GM12878 (cell line): ENCODE results near the gene UGT2A1. TPM values are rescaled to one million over a fixed set of nuclear protein-coding genes. Genes with fewer than 3 reads are reported as not detected.

Experiments used
- ATAC-seq: fragments of 200-7000 bp; cut with Tn5 transposase; 3 replicates; pipeline ENCODE4 v1.9.1; 2020; ENCODE audit warnings: mild to moderate bottlenecking, moderate library complexity
- BruUV-seq: library from RNA; stranded (reverse); fragments of 400-500 nt; replicated peaks from 2 replicates; lab custom pipeline; 2021; lab: Mats Ljungman, UMichigan
- CTCF ChIA-PET: fragments of 300-600 bp; sonication (Branson Sonifier 250); formaldehyde crosslinking; extraction: SDS; loops from one replicate; lab custom pipeline; 2021; ENCODE audit warnings: inconsistent platforms; lab: Yijun Ruan, JAX
- POLR2A ChIA-PET: fragments of 350-600 bp; formaldehyde crosslinking; extraction: SDS; loops from one replicate; lab custom pipeline; 2021; ENCODE audit warnings: inconsistent platforms; lab: Charles Lee
- RAD21 ChIA-PET: fragments of 300-600 bp; sonication (Branson Sonifier 250); formaldehyde crosslinking; loops from one replicate; lab custom pipeline; 2023; ENCODE audit warnings: antibody characterized with exemption; ENCODE audit not compliant: unreplicated experiment; lab: Charles Lee
- SMC1A ChIA-PET: fragments of 300-600 bp; sonication (Branson Sonifier 250); formaldehyde crosslinking; loops from one replicate; lab custom pipeline; 2023; ENCODE audit not compliant: unreplicated experiment, uncharacterized antibody; lab: Charles Lee
- DNase-seq: peaks from one replicate; pipeline ENCODE4 v3.0.0-alpha.2; 2011; ENCODE audit warnings: low read depth, low spot score
- FAIRE-seq: peaks from 3 replicates; lab custom pipeline; 2011; peaks lifted over from hg19 to GRCh38; lab: Jason Lieb, UNC
- H2AFZ ChIP-seq: 2 replicates; pipeline ENCODE4 v1.6.0; 2011; ENCODE audit warnings: low read depth, low read length, control low read depth; ENCODE audit not compliant: control insufficient read depth
- H3K27ac ChIP-seq: 2 replicates; pipeline ENCODE4 v1.5.1; 2011; ENCODE audit warnings: control low read depth; ENCODE audit not compliant: control insufficient read depth, insufficient read depth
- H3K27me3 ChIP-seq, 2 experiments: replicated peaks in 1 of 2; 2 replicates each; pipeline versions ENCODE4 v1.6.0 to v1.6.1; 2011; ENCODE audit warnings: low read length in 1 of 2; ENCODE audit not compliant: control insufficient read depth in 2 of 2, insufficient read depth in 2 of 2
- H3K36me3 ChIP-seq, 2 experiments: 2 replicates each; pipeline ENCODE4 v1.5.1; 2011; ENCODE audit warnings: low read length in 1 of 2; ENCODE audit not compliant: control insufficient read depth in 2 of 2, insufficient read depth in 2 of 2
- H3K4me1 ChIP-seq: 2 replicates; pipeline ENCODE4 v1.6.1; 2011; ENCODE audit warnings: mild to moderate bottlenecking, low read length, moderate library complexity, mixed read lengths; ENCODE audit not compliant: control insufficient read depth, insufficient read depth
- H3K4me2 ChIP-seq: 2 replicates; pipeline ENCODE4 v1.6.0; 2011; ENCODE audit warnings: control low read depth; ENCODE audit not compliant: control insufficient read depth, insufficient read depth
- H3K4me3 ChIP-seq: fragments of 200-600 bp; sonication (generic); 2 replicates; pipeline ENCODE4 v1.5.1; 2016
- H3K79me2 ChIP-seq: 2 replicates; pipeline ENCODE4 v1.6.0; 2011; ENCODE audit warnings: low read length; ENCODE audit not compliant: control insufficient read depth, insufficient read depth
- H3K9ac ChIP-seq: 2 replicates; pipeline ENCODE4 v1.8.0; 2011; ENCODE audit warnings: low read length, control low read depth, mixed read lengths; ENCODE audit not compliant: control insufficient read depth, insufficient read depth
- H3K9me3 ChIP-seq: replicated peaks from 3 replicates; pipeline ENCODE4 v1.5.1; 2011; ENCODE audit warnings: mild to moderate bottlenecking, low read length; ENCODE audit not compliant: control insufficient read depth, insufficient read depth
- H4K20me1 ChIP-seq: 2 replicates; pipeline ENCODE4 v1.6.0; 2011; ENCODE audit not compliant: control insufficient read depth, insufficient read depth
- KAT2A ChIP-seq: conservative IDR thresholded peaks from 2 replicates; pipeline ENCODE4 v1.6.1; 2011; ENCODE audit warnings: low read depth, low read length; ENCODE audit not compliant: control insufficient read depth
- RAD21 ChIP-seq: IDR thresholded peaks from 2 replicates; pipeline ENCODE4 v1.6.1; 2011; ENCODE audit warnings: mild to moderate bottlenecking, low read depth, low read length, moderate library complexity; ENCODE audit not compliant: insufficient read depth
- RAD51 ChIP-seq: fragments of 450-650 bp; IDR thresholded peaks from 2 replicates; pipeline ENCODE4 v1.6.1; 2016; ENCODE audit warnings: moderate library complexity, mild to moderate bottlenecking, inconsistent platforms
- SPI1 ChIP-seq: IDR thresholded peaks from 2 replicates; pipeline ENCODE4 v1.6.1; 2011; ENCODE audit warnings: low read depth, mild to moderate bottlenecking, low read length, moderate library complexity, borderline replicate concordance; ENCODE audit not compliant: insufficient read depth
- TCF7 ChIP-seq: IDR thresholded peaks from 2 replicates; pipeline ENCODE4 v1.6.1; 2014; ENCODE audit warnings: antibody characterized with exemption, borderline replicate concordance
- ZBED1 ChIP-seq: IDR thresholded peaks from 2 replicates; pipeline ENCODE4 v1.6.1; 2016; ENCODE audit warnings: borderline replicate concordance
- WGBS: methylation state at CpG from one replicate; pipeline ENCODE4 v1.1.6; 2016; ENCODE audit warnings: low lambda C conversion rate; ENCODE audit not compliant: insufficient replicate concordance, insufficient coverage; ENCODE audit errors: missing lambda C conversion rate; 5-methylcytosine and 5-hydroxymethylcytosine counted together
- in situ Hi-C: fragments of 300-500 bp; cut with MboI; formaldehyde crosslinking; loops from 9 replicates; pipeline ENCODE4 v1.14.3; 2018; ENCODE audit warnings: mixed read lengths
- intact Hi-C: fragments of 100-400 bp; cut with micrococcal nuclease; formaldehyde crosslinking; loops from one replicate; pipeline ENCODE4 v1.14.2; 2022; ENCODE audit not compliant: unreplicated experiment
- polyA plus RNA-seq, 11 experiments: library from polyadenylated mRNA; depleted of rRNA in 4 of 11; unstranded in 6 of 11; stranded (reverse) in 5 of 11; fragments of >200 nt; fragmentation: Nextera tagmentation in 4 of 11; fragmentation: Illumina TruSeq in 1 of 11; extraction: Ambion mirVana in 4 of 11; extraction: Trizol in 1 of 11; gene quantifications; 1 replicate in 1 of 11; 2 replicates in 10 of 11; pipeline versions ENCODE4 v1.2.1 to v1.2.3, GENCODE V29; 2011 to 2016; ENCODE audit warnings: inconsistent platforms in 2 of 11, missing spikeins in 2 of 11, low read depth in 1 of 11
- total RNA-seq, 4 experiments: library from RNA; depleted of rRNA in 3 of 4; stranded (reverse); fragments of >200 nt in 3 of 4; fragmentation: Illumina TruSeq in 1 of 4; extraction: Trizol in 1 of 4; gene quantifications; 2 replicates each; pipeline versions ENCODE4 v1.2.1 to v1.2.3, GENCODE V29; 2013 to 2021
- TF ChIP-seq, protein P1 (sequence below): fragments of 450-650 bp; IDR thresholded peaks from 2 replicates; pipeline ENCODE4 v1.6.1; 2017; ENCODE audit warnings: mild to moderate bottlenecking, low read depth, inconsistent platforms; ENCODE audit not compliant: poor library complexity, severe bottlenecking
- TF ChIP-seq, protein P2 (sequence below): IDR thresholded peaks from 2 replicates; pipeline ENCODE4 v1.6.1; 2012; ENCODE audit warnings: low read length, inconsistent platforms
- TF ChIP-seq, protein P3 (sequence below): fragments of 450-650 bp; IDR thresholded peaks from 2 replicates; pipeline ENCODE4 v1.6.1; 2014; ENCODE audit warnings: mild to moderate bottlenecking
- TF ChIP-seq, protein P4 (sequence below): fragments of 150-350 bp; IDR thresholded peaks from 2 replicates; pipeline ENCODE4 v1.6.1; 2016; ENCODE audit warnings: low read depth, low read length
- TF ChIP-seq, protein P5 (sequence below): fragments of 450-650 bp; IDR thresholded peaks from 2 replicates; pipeline ENCODE4 v1.6.1; 2017; ENCODE audit warnings: antibody characterized with exemption, mild to moderate bottlenecking, moderate library complexity

UGT2A1 gene
- total and polyA plus RNA-seq, 10 of the 15 experiments (the other 5 are each of a cell fraction or from before 2014, with no cell fraction given), result 0.04 to 0.50 (median 0.08) TPM; not detected in 5

DNA sequence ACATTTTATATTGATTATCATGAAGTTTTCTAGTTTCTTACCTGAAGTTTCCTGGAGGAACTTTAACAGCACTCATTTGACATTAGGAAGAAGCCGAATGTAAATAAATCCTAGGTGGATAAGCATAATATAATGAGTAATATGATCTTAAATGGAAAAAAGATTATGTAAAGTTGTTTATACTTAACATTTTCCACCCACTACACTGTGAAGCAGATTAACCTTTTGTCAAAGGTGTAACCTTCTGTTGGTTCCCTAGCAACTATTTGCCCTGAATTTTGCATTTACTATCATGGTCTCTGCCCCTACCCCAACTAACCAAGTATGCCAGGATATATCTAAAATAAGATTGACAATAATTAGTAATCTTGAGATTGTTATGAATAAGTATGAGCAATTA is at the start of gene UGT2A1 (continued):
- TF ChIP-seq RAD21, result no peak

DNA sequence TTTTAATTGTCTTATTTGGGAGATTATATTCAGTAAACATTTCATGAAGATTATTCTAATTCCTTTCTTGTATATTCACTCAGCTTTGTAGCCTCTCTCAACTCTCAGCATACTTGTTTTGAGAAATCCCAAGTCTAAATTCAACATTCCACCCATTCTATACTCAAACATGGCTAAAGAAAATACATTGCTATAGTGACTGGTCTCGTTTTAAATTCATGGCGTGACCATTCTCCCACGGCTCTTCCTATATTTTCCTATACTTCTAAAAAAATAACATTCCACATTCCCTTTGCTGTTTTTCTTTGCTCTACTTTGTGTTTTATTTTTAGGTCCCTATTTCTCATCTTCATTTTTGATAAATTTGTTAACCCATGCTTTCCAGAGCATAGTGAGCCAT is 49.2 kb upstream of the UGT2A1 start:
- no peak overlapping the region for H3K27ac ChIP-seq
- H3K9me3 ChIP-seq, result no peaks in the 10 kb centered on the region
- H3K27me3 ChIP-seq, result no peaks in the 10 kb centered on the region
- DNase-seq (no peak), FAIRE-seq (no peak), ATAC-seq (no peak)
- no peak overlapping the region for H3K9ac ChIP-seq
- no peak overlapping the region for H2AFZ ChIP-seq
- H3K4me2 ChIP-seq, result no peak overlapping the region
- intact Hi-C loops, result no loop called here
- no TSS peak for BruUV-seq
- H3K79me2 ChIP-seq, result no peaks in the 10 kb centered on the region
- ChIA-PET SMC1A (no interaction called here), RAD21 (no interaction called here), POLR2A (no interaction called here), CTCF (interaction anchor here (0.6 kb wide), 1 partner anchor 61 kb away, joined by 3 read pairs; no protein-coding TSS in a partner anchor)
- no peaks in the 10 kb centered on the region for H3K36me3 ChIP-seq
- in situ Hi-C loops, result no loop called here
- H3K4me3 ChIP-seq, result no peak overlapping the region
- H3K4me1 ChIP-seq, result no peaks in the 10 kb centered on the region
- H4K20me1 ChIP-seq, result no peaks in the 10 kb centered on the region
- 0% methylated on average over 3 of the region's 3 CpGs for WGBS
- TF ChIP-seq, protein P1, sequence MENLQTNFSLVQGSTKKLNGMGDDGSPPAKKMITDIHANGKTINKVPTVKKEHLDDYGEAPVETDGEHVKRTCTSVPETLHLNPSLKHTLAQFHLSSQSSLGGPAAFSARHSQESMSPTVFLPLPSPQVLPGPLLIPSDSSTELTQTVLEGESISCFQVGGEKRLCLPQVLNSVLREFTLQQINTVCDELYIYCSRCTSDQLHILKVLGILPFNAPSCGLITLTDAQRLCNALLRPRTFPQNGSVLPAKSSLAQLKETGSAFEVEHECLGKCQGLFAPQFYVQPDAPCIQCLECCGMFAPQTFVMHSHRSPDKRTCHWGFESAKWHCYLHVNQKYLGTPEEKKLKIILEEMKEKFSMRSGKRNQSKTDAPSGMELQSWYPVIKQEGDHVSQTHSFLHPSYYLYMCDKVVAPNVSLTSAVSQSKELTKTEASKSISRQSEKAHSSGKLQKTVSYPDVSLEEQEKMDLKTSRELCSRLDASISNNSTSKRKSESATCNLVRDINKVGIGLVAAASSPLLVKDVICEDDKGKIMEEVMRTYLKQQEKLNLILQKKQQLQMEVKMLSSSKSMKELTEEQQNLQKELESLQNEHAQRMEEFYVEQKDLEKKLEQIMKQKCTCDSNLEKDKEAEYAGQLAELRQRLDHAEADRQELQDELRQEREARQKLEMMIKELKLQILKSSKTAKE, result no peak
- TF ChIP-seq, protein P2, sequence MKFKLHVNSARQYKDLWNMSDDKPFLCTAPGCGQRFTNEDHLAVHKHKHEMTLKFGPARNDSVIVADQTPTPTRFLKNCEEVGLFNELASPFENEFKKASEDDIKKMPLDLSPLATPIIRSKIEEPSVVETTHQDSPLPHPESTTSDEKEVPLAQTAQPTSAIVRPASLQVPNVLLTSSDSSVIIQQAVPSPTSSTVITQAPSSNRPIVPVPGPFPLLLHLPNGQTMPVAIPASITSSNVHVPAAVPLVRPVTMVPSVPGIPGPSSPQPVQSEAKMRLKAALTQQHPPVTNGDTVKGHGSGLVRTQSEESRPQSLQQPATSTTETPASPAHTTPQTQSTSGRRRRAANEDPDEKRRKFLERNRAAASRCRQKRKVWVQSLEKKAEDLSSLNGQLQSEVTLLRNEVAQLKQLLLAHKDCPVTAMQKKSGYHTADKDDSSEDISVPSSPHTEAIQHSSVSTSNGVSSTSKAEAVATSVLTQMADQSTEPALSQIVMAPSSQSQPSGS, result no peak
- no peak for TF ChIP-seq SPI1
- TF ChIP-seq, protein P3, sequence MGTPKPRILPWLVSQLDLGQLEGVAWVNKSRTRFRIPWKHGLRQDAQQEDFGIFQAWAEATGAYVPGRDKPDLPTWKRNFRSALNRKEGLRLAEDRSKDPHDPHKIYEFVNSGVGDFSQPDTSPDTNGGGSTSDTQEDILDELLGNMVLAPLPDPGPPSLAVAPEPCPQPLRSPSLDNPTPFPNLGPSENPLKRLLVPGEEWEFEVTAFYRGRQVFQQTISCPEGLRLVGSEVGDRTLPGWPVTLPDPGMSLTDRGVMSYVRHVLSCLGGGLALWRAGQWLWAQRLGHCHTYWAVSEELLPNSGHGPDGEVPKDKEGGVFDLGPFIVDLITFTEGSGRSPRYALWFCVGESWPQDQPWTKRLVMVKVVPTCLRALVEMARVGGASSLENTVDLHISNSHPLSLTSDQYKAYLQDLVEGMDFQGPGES, result no peak
- no peak for TF ChIP-seq RAD51
- TF ChIP-seq ZBED1, result no peak
- no peak for TF ChIP-seq TCF7
- TF ChIP-seq, protein P4, sequence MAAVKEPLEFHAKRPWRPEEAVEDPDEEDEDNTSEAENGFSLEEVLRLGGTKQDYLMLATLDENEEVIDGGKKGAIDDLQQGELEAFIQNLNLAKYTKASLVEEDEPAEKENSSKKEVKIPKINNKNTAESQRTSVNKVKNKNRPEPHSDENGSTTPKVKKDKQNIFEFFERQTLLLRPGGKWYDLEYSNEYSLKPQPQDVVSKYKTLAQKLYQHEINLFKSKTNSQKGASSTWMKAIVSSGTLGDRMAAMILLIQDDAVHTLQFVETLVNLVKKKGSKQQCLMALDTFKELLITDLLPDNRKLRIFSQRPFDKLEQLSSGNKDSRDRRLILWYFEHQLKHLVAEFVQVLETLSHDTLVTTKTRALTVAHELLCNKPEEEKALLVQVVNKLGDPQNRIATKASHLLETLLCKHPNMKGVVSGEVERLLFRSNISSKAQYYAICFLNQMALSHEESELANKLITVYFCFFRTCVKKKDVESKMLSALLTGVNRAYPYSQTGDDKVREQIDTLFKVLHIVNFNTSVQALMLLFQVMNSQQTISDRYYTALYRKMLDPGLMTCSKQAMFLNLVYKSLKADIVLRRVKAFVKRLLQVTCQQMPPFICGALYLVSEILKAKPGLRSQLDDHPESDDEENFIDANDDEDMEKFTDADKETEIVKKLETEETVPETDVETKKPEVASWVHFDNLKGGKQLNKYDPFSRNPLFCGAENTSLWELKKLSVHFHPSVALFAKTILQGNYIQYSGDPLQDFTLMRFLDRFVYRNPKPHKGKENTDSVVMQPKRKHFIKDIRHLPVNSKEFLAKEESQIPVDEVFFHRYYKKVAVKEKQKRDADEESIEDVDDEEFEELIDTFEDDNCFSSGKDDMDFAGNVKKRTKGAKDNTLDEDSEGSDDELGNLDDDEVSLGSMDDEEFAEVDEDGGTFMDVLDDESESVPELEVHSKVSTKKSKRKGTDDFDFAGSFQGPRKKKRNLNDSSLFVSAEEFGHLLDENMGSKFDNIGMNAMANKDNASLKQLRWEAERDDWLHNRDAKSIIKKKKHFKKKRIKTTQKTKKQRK, result no peak
- TF ChIP-seq, protein P5, sequence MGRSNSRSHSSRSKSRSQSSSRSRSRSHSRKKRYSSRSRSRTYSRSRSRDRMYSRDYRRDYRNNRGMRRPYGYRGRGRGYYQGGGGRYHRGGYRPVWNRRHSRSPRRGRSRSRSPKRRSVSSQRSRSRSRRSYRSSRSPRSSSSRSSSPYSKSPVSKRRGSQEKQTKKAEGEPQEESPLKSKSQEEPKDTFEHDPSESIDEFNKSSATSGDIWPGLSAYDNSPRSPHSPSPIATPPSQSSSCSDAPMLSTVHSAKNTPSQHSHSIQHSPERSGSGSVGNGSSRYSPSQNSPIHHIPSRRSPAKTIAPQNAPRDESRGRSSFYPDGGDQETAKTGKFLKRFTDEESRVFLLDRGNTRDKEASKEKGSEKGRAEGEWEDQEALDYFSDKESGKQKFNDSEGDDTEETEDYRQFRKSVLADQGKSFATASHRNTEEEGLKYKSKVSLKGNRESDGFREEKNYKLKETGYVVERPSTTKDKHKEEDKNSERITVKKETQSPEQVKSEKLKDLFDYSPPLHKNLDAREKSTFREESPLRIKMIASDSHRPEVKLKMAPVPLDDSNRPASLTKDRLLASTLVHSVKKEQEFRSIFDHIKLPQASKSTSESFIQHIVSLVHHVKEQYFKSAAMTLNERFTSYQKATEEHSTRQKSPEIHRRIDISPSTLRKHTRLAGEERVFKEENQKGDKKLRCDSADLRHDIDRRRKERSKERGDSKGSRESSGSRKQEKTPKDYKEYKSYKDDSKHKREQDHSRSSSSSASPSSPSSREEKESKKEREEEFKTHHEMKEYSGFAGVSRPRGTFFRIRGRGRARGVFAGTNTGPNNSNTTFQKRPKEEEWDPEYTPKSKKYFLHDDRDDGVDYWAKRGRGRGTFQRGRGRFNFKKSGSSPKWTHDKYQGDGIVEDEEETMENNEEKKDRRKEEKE, result no peak
- TF ChIP-seq KAT2A, result no peak
